Nephron progenitor cell (in vitro differentiated cells): ENCODE measurements around the gene PQBP1.

Source experiments
- DNase-seq: peaks from one replicate; pipeline ENCODE4 v3.0.0; 2021
- H3K27ac Mint-ChIP-seq: 2 replicates; pipeline ENCODE4 v1.8.0; 2021; ENCODE audit warnings: mild to moderate bottlenecking, moderate library complexity, mixed read lengths
- H3K27me3 Mint-ChIP-seq: 2 replicates; pipeline ENCODE4 v1.8.0; 2021; ENCODE audit warnings: mild to moderate bottlenecking, low read depth, mixed read lengths; ENCODE audit not compliant: poor library complexity
- H3K36me3 Mint-ChIP-seq: 2 replicates; pipeline ENCODE4 v1.8.0; 2021; ENCODE audit warnings: low read depth, mixed read lengths
- H3K4me1 Mint-ChIP-seq: 2 replicates; pipeline ENCODE4 v1.8.0; 2021; ENCODE audit warnings: mixed read lengths
- H3K4me3 Mint-ChIP-seq: 2 replicates; pipeline ENCODE4 v1.8.0; 2021; ENCODE audit warnings: mild to moderate bottlenecking, moderate library complexity, mixed read lengths
- H3K9me3 Mint-ChIP-seq: 2 replicates; pipeline ENCODE4 v1.8.0; 2021; ENCODE audit warnings: mild to moderate bottlenecking, moderate library complexity, mixed read lengths
- CTCF ChIP-seq: fragments of 200-600 bp; sonication (generic); IDR thresholded peaks from 2 replicates; pipeline ENCODE4 v1.5.0; 2021; ENCODE audit warnings: antibody characterized with exemption

The PQBP1 gene

GRCh38 chrX:48927736-48928382, 30.1 kb downstream of the PQBP1 start:
- peaks cover 34% of the 10 kb centered on the region for H3K9me3 Mint-ChIP-seq
- TF ChIP-seq CTCF, result no peak
- no peak overlapping the region for H3K4me3 Mint-ChIP-seq
- peaks cover 7% of the 10 kb centered on the region for H3K4me1 Mint-ChIP-seq
- peaks cover 55% of the 10 kb centered on the region for H3K36me3 Mint-ChIP-seq
- H3K27ac Mint-ChIP-seq, result no peak overlapping the region
- H3K27me3 Mint-ChIP-seq, result no peaks in the 10 kb centered on the region
- no peak for DNase-seq

GRCh38 chrX:48933757-48934156, 36.0 kb downstream of the PQBP1 start:
- Mint-ChIP-seq H3K4me3 (no peak overlapping the region), H3K36me3 (peaks cover 55% of the 10 kb centered on the region), H3K4me1 (peaks cover 15% of the 10 kb centered on the region), H3K27ac (no peak overlapping the region), H3K9me3 (peaks cover 30% of the 10 kb centered on the region), H3K27me3 (no peaks in the 10 kb centered on the region)
- no peak for DNase-seq
- TF ChIP-seq CTCF, result no peak

GRCh38 chrX:48934581-48935300, 37.0 kb downstream of the PQBP1 start:
- Mint-ChIP-seq H3K27me3 (no peaks in the 10 kb centered on the region), H3K4me3 (no peak overlapping the region), H3K27ac (no peak overlapping the region), H3K36me3 (peaks cover 62% of the 10 kb centered on the region), H3K9me3 (peaks cover 38% of the 10 kb centered on the region), H3K4me1 (peaks cover 22% of the 10 kb centered on the region)
- TF ChIP-seq CTCF, result no peak
- DNase-seq, result no peak

- Mint-ChIP-seq H3K9me3 (peaks cover 38% of the 10 kb centered on the region), H3K36me3 (peaks cover 58% of the 10 kb centered on the region)
These were observed 37.6 kb downstream of the PQBP1 start for GRCh38 chrX:48935301-48935670.

GRCh38 chrX:48936429-48937053, 38.8 kb downstream of the PQBP1 start:
- Mint-ChIP-seq H3K4me3 (no peak overlapping the region), H3K36me3 (peaks cover 47% of the 10 kb centered on the region), H3K27me3 (no peaks in the 10 kb centered on the region), H3K9me3 (peaks cover 31% of the 10 kb centered on the region), H3K4me1 (peaks cover 22% of the 10 kb centered on the region), H3K27ac (peak overlapping the region; percentile 59)
- TF ChIP-seq CTCF, result no peak
- no peak for DNase-seq

More at GRCh38 chrX:48935301-48935670, 37.6 kb downstream of the PQBP1 start:
- Mint-ChIP-seq H3K4me3 (no peak overlapping the region), H3K27me3 (no peaks in the 10 kb centered on the region), H3K27ac (peak overlapping the region; percentile 39), H3K4me1 (peaks cover 22% of the 10 kb centered on the region)
- DNase-seq, result no peak
- TF ChIP-seq CTCF, result no peak
